K562 (cell line): ENCODE results near the gene USP20. TPM values are rescaled to one million over a fixed set of nuclear protein-coding genes. Genes with fewer than 3 reads are reported as not detected.

Experiments used
- REST ChIP-seq, 2 experiments: fragments of 450-650 bp; formaldehyde crosslinking in 1 of 2; IDR thresholded peaks; 2 replicates each; pipeline versions ENCODE4 v1.4.0 to v1.6.1; 2014 to 2020; ENCODE audit warnings: mild to moderate bottlenecking in 2 of 2, borderline replicate concordance in 1 of 2, low read depth in 1 of 2
- SRF ChIP-seq, 2 experiments: fragments of 250-450, 450-650 bp in 1 of 2; sonication (Bioruptor Pico) in 1 of 2; sonication (generic) in 1 of 2; formaldehyde crosslinking; IDR thresholded peaks; 2 replicates each; pipeline versions ENCODE4 v1.5.0 to v1.5.1; 2020 to 2022; ENCODE audit warnings: mild to moderate bottlenecking in 1 of 2, missing genetic modification reagents in 1 of 2
- USF1 ChIP-seq: sonication (generic); formaldehyde crosslinking; IDR thresholded peaks from 2 replicates; pipeline ENCODE4 v1.9.0; 2022; ENCODE audit warnings: mild to moderate bottlenecking, missing genetic modification reagents
- ZBTB33 ChIP-seq: sonication (generic); formaldehyde crosslinking; IDR thresholded peaks from 2 replicates; pipeline ENCODE4 v1.8.1; 2023; ENCODE audit warnings: mild to moderate bottlenecking, missing genetic modification reagents
- polyA plus RNA-seq, 8 experiments: library from polyadenylated mRNA; depleted of rRNA in 4 of 8; stranded (reverse) in 5 of 8; unstranded in 3 of 8; fragments of >200 nt; fragmentation: Nextera tagmentation in 2 of 8; fragmentation: Illumina TruSeq in 1 of 8; extraction: Ambion mirVana in 2 of 8; extraction: Trizol in 1 of 8; gene quantifications; 2 replicates each; pipeline versions ENCODE4 v1.2.1 to v1.2.3, GENCODE V29; 2011 to 2014; ENCODE audit warnings: inconsistent platforms in 1 of 8, missing spikeins in 1 of 8
- total RNA-seq, 7 experiments: library from RNA; depleted of rRNA in 6 of 7; stranded (reverse); fragments of >200 nt in 6 of 7; fragmentation: Illumina TruSeq in 2 of 7; extraction: Trizol in 2 of 7; gene quantifications; 2 replicates each; pipeline versions ENCODE4 v1.2.1 to v1.2.3, GENCODE V29; 2011 to 2021; ENCODE audit warnings: low replicate concordance in 1 of 7
- TF ChIP-seq, protein P1 (sequence below), 3 experiments: IDR thresholded peaks in 2 of 3; conservative IDR thresholded peaks in 1 of 3; 2 replicates each; pipeline ENCODE4 v1.5.1; 2011 to 2012; ENCODE audit warnings: low read length in 3 of 3, mild to moderate bottlenecking in 3 of 3, control low read depth in 2 of 3, improper control_type of control experiment in 1 of 3, inconsistent platforms in 1 of 3, low read depth in 1 of 3, mixed read lengths in 1 of 3, moderate library complexity in 1 of 3; ENCODE audit not compliant: insufficient read depth in 2 of 3

The USP20 gene
- total and polyA plus RNA-seq, 9 of the 15 experiments (the other 6 are each of a cell fraction or from before 2014, with no cell fraction given), result 1.9 to 136 (median 49.1) TPM

- TF ChIP-seq REST (IDR thresholded peaks at IDR 0.05; ENCODE audit: borderline replicate concordance) (peak; percentile 39; the same call in 1 of the 2 replicates), REST (CRISPR knock-in tag; IDR thresholded peaks at IDR 0.05; ENCODE audit: low read depth) (no peak), SRF (CRISPR knock-in tag; IDR thresholded peaks at IDR 0.05) (no peak), ZBTB33 (CRISPR knock-in tag) (0 out of 2 replicates have a peak, but pooled peaks have one; percentile 4), USF1 (CRISPR knock-in tag) (no peak)
- TF ChIP-seq, protein P1, sequence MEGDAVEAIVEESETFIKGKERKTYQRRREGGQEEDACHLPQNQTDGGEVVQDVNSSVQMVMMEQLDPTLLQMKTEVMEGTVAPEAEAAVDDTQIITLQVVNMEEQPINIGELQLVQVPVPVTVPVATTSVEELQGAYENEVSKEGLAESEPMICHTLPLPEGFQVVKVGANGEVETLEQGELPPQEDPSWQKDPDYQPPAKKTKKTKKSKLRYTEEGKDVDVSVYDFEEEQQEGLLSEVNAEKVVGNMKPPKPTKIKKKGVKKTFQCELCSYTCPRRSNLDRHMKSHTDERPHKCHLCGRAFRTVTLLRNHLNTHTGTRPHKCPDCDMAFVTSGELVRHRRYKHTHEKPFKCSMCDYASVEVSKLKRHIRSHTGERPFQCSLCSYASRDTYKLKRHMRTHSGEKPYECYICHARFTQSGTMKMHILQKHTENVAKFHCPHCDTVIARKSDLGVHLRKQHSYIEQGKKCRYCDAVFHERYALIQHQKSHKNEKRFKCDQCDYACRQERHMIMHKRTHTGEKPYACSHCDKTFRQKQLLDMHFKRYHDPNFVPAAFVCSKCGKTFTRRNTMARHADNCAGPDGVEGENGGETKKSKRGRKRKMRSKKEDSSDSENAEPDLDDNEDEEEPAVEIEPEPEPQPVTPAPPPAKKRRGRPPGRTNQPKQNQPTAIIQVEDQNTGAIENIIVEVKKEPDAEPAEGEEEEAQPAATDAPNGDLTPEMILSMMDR (IDR thresholded peaks at IDR 0.05 in 2 of 3, conservative IDR thresholded peaks at IDR 0.05 in 1 of 3; ENCODE audit: insufficient read depth in 2 of 3, low read depth in 1 of 3, low read length in 3 of 3), result peak; percentile 13 to 53 (median 19); a peak in 3 of 6 replicates
Measured at GRCh38 chr9:129841071-129841470, 5.8 kb downstream of the USP20 start (continued).
